Hair follicular keratinocyte (primary cell): ENCODE measurements around the gene STXBP4. TPM values are rescaled to one million over a fixed set of nuclear protein-coding genes. Genes with fewer than 3 reads are reported as not detected.

Source experiments
- total RNA-seq: library from RNA; depleted of rRNA; stranded (reverse); fragments of >200 nt; gene quantifications from 2 replicates; pipeline ENCODE4 v1.2.3, GENCODE V29; 2015

Gene STXBP4
- 5.8 and 19.2 TPM in 2 replicates for total RNA-seq

DNA sequence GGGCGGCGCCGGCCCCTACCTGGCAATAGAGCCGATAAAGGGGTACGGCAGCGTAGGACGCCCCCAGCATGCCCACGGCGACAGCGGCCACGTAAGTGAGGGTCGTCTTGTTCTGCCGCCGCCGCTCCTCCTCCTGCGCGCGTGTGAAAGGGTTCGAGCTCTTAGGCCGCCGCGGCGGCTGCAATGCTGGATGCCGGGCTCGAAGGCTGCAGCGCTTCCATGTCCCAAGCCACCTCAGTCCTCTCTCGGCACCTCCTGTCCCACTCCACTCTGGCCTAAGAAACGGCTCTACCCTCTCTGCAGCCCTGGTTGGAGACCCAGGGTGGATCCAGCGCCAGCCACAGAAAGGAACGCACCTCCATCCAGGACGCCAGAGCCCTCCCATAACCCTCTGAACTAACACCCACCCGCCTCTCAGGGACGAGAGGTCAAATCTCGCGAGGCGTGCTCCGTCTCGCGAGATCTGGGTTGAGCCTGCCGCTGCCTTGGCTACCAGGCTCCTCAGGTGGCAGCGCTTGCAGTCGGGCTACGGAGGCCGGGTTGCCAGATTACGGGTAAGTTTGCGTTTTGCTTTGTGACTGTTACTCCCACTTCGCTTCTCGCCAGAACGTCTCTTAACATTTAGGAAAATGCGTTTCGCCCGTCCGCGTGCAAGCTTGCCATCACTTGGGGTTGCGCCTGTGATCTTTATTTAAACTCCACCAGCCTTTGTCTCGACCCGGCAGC is at the start of gene STXBP4, which contains the start of gene COX11:
Gene STXBP4 (plus strand): TSS at position 504 of the 726 bp plus-strand sequence. CDS start 17,455 bp downstream, outside the sequence.
Gene COX11 (minus strand): TSS at position 393 of the 726 bp plus-strand sequence. CDS start 8 bp downstream, at position 385.

Other genes starting within 250 kb of the STXBP4 start
- 54.8 and 90.2 TPM in 2 replicates for gene TOM1L1, start 67.9 kb upstream of the STXBP4 start, total RNA-seq
- gene COX11, start 111 bp upstream of the STXBP4 start, total RNA-seq: 26.0 and 52.0 TPM in 2 replicates